ENCODE measurements around the gene TNF.

Gene TNF

GRCh38 chr6:31573239-31574105 lies 1.9 kb upstream of the TNF start:
- no peak for DNase-seq

GRCh38 chr6:31574106-31575061 lies 981 bp upstream of the TNF start:
- no peak for DNase-seq

GRCh38 chr6:31575952-31576685 lies 754 bp downstream of the TNF start:
- DNase-seq: no peak

GRCh38 chr6:31576897-31577578 lies 1.7 kb downstream of the TNF start:
- DNase-seq: peak; percentile 57

- DNase-seq: no peak
Observed at GRCh38 chr6:31577579-31577966, 2.2 kb downstream of the TNF start.

GRCh38 chr6:31578184-31579118 lies 3.1 kb downstream of the TNF start:
- no peak for DNase-seq

GRCh38 chr6:31579119-31579505 lies 3.7 kb downstream of the TNF start:
- DNase-seq: no peak

DNA sequence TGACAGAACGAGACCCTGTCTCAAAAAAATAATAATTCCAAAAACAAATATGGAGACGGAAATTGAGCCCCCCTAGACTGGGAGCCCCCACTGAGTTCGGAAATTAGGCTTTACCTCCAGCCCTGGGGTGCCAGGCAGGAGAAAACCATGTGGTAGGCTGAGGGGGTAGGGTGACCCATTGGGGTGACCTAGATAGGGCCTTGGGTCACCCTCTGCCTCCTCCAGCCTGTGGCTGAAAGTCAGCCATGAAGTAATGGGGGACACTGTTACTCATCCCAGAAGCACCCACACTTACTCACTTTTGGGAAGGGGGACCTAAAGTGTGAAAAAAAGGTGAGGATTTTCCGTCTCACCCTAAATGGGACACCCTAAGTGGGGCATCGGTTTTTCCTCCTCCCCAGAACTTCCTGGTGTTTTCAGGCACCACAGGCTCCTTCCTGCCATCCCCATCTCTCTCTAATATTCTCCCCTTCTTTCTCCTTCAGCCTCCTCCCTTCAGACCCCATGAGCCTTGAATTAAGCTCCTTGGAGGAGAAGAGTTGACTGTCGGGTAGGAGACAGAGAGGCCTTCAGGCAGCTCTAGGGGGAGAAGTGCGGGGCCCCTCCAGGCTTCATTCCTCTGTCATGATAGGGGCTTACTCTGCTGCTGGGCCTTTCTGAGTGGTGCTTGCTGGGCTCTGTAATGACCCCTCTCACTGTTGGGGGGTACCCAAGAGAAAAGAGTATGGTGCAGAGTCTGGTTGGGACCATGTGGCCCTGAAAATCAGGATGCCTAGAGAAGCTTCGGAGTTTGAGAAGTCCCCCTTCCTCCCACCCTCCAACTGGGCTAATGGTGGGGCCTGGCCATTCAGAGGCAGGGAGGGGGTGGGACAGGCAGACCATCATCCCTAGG lies 4.4 kb downstream of the TNF start:
- no peak for DNase-seq

- no peak for DNase-seq
Observed at GRCh38 chr6:31580438-31580740, 5.0 kb downstream of the TNF start.

GRCh38 chr6:31580807-31581433 lies 5.6 kb downstream of the TNF start:
- DNase-seq: peak; percentile 93

- DNase-seq: no peak
Observed at GRCh38 chr6:31581434-31582229, 6.3 kb downstream of the TNF start.

DNA sequence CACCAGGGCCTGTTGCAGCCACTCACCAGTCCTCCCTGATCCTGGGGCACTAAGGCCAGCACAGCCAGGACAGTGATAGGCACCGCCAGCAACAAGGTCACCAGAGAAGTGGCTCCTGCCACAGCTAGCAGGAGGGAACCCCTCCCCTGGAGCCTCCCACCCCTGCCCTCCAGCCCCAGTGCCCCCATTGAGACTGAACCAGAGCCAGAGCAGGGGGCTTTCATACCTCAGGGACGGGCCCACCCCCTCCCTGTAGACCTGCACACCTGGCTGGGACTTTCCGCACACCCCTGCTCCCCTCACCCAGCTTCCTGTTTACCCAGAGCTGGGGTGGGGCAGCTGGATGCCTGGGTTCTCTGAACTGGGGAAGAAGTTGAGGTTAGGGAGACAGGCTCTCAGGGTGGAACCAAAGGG lies 6.9 kb downstream of the TNF start, which contains the start of gene LTB:
Gene LTB, minus strand, starts transcription at position 195 of the 414 bp plus-strand sequence. Its CDS starts 7 bp downstream, at position 188.
- peak; percentile 60 for DNase-seq

DNA sequence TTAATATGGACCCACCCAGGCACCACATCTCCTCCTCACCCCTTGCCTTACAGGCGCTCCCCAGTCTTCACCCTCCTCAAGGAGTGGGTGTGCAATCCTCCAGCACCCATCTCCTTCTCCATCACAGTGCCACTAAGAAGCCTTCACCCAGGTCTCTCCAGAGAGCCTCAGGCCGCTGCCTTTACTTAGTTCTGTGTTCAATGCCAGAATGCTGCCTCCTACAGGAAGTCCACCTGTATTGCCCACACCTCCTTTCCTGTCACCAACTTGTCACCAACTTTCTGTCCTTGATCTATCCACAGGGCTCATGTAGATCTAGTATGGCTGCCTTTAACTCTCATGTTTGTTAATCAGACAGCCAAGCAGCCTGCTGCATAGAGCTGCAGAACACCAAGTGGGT lies 10.1 kb downstream of the TNF start:
- DNase-seq: no peak

DNA sequence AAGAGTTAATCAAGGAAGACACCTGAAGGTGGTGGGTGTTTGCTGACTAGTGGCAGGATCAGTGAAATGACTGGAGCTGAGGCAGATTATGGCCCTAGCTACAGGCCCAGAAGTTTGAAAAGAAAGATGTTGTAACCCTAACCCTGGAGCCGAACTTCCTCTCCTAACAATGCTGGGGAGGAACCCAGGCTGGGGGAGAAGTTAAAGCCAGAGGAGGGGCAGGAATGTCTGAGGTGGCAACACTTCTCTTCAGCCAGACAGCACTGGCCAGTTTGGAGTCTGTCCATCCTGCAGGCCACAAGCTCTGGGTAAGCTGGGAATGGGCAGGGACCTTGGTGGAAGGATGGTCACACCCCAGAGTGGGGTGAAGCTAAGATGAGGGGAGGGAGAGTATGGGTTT lies 10.6 kb downstream of the TNF start, which contains the start of gene LST1:
Gene LST1, plus strand, starts transcription at position 270 of the 400 bp plus-strand sequence. CDS start 1,023 bp downstream, outside the sequence.
- no peak for DNase-seq

GRCh38 chr6:31586599-31587281 lies 11.4 kb downstream of the TNF start:
- no peak for DNase-seq

DNA sequence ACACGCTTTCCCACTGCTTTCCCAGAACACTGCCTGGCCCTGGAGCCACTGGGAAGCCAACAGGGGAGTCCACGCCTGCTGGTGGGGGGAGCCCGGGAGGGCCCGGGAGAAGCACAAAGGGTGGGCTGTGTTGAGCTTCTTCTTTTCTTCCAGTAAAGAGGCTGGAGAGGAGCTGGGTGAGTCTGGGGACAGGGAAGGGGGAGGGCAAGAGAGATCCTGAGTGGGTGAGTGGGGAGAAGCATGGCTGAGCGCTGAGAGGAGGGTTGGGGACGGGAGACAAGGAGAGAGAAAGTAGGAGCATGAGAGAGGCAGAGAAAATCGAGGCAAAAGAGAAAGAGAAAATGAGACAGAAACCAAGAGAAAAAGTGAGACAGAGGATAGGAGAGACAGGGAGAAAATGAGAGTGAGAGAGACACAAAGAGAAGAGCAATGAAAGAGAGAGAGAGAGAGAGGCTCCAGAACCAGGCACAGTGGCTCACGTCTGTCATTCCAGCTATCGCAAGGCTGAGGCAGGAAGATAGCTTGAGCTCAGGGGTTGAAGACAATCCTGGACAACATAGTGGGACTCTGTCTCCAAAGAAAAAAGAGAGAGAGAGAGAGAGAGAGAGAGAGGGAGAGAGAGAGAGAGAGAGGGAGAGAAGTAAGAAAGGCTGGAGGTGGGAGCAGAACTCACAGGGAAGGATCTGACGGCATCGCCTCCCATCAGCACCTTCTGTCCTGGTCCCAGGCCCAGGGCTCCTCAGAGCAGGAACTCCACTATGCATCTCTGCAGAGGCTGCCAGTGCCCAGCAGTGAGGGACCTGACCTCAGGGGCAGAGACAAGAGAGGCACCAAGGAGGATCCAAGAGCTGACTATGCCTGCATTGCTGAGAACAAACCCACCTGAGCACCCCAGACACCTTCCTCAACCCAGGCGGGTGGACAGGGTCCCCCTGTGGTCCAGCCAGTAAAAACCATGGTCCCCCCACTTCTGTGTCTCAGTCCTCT lies 12.7 kb downstream of the TNF start:
- DNase-seq: no peak

Data from activated CD4-positive, CD25-positive, alpha-beta regulatory T cell treated with anti-CD3 and anti-CD28 coated beads, Interleukin-2, amount 50 U/mL, for 72 hours (primary cell).